ENCODE measurements around the gene CWC15. TPM values are rescaled to one million over a fixed set of nuclear protein-coding genes. Genes with fewer than 3 reads are reported as not detected.
A peak's percentile ranks its signal among the peaks of the same experiment; 100 is the strongest.
"Not testable (repeated sequence)": the region's sequence is repeated elsewhere in the genome, so short reads cannot be mapped to it uniquely, and the experiment has no call there.

CWC15 gene
- total RNA-seq: 10 to 100 TPM; 80.7 to 83.0 TPM

GRCh38 chr11:94973099-94973968 is at the start of gene CWC15, which contains the start of gene KDM4D:
TSS of gene CWC15 (minus strand) at chr11:94973556. CDS start at chr11:94972185, 1,371 bp downstream.
TSS of gene KDM4D (plus strand) at chr11:94973709. CDS start at chr11:94997373, 23,664 bp downstream.
- H3K4me3 Mint-ChIP-seq: peak within 1 kb of the TSS; percentile 100
- POLR2A ChIA-PET: interaction anchor here (0.6 to 2.2 kb wide), 14 partner anchors 9 to 844 kb away, joined by 3 to 27 read pairs (median 4); partner anchors contain the start of genes CEP57, ENDOD1, FAM76B and PANX1
- no peaks in the 10 kb centered on the region for H3K9me3 Mint-ChIP-seq
- peaks cover 25% of the 10 kb centered on the region for H3K36me3 Mint-ChIP-seq
- ATAC-seq (ENCODE audit: low read depth) (peak; percentile 99), DNase-seq (peak; percentile 92)
- no peaks in the 10 kb centered on the region for H3K27me3 Mint-ChIP-seq
- H3K27ac Mint-ChIP-seq: peak within 1 kb of the TSS; percentile 100
- peaks cover 30% of the 10 kb centered on the region for H3K4me1 Mint-ChIP-seq

GRCh38 chr11:95021468-95021867 is 48.1 kb upstream of the CWC15 start:
- H3K27me3 Mint-ChIP-seq; H3K27ac Mint-ChIP-seq; H3K9me3 Mint-ChIP-seq; H3K4me3 Mint-ChIP-seq; H3K4me1 Mint-ChIP-seq; ATAC-seq (ENCODE audit: low read depth); DNase-seq; H3K36me3 Mint-ChIP-seq; POLR2A ChIA-PET: not testable (repeated sequence)

- no peak for ATAC-seq (ENCODE audit: low read depth)
- POLR2A ChIA-PET: no interaction called here
Observed at GRCh38 chr11:95016139-95016538, 42.8 kb upstream of the CWC15 start.

GRCh38 chr11:95014184-95014821 is 40.9 kb upstream of the CWC15 start:
- Mint-ChIP-seq H3K36me3 (no peaks in the 10 kb centered on the region), H3K4me1 (no peaks in the 10 kb centered on the region), H3K27ac (no peak overlapping the region), H3K4me3 (no peak overlapping the region), H3K9me3 (no peaks in the 10 kb centered on the region), H3K27me3 (peaks cover 12% of the 10 kb centered on the region)
- DNase-seq (no peak), ATAC-seq (ENCODE audit: low read depth) (no peak)
- POLR2A ChIA-PET: no interaction called here

More at GRCh38 chr11:95016139-95016538, 42.8 kb upstream of the CWC15 start:
- H3K27ac Mint-ChIP-seq: no peak overlapping the region
- no peaks in the 10 kb centered on the region for H3K9me3 Mint-ChIP-seq
- no peak for DNase-seq
- H3K27me3 Mint-ChIP-seq: no peaks in the 10 kb centered on the region
- no peaks in the 10 kb centered on the region for H3K4me1 Mint-ChIP-seq
- no peak overlapping the region for H3K4me3 Mint-ChIP-seq
- no peaks in the 10 kb centered on the region for H3K36me3 Mint-ChIP-seq

- Mint-ChIP-seq H3K9me3 (no peaks in the 10 kb centered on the region), H3K27ac (no peak overlapping the region), H3K27me3 (peaks cover 32% of the 10 kb centered on the region), H3K36me3 (no peaks in the 10 kb centered on the region), H3K4me3 (no peak overlapping the region), H3K4me1 (no peaks in the 10 kb centered on the region)
- POLR2A ChIA-PET: no interaction called here
- ATAC-seq (ENCODE audit: low read depth) (no peak), DNase-seq (no peak)
Observed at GRCh38 chr11:95011376-95011775, 38.0 kb upstream of the CWC15 start.

- POLR2A ChIA-PET: no interaction called here
- Mint-ChIP-seq H3K36me3 (no peaks in the 10 kb centered on the region), H3K9me3 (no peaks in the 10 kb centered on the region), H3K27me3 (peaks cover 42% of the 10 kb centered on the region), H3K4me1 (no peaks in the 10 kb centered on the region), H3K27ac (no peak overlapping the region), H3K4me3 (no peak overlapping the region)
- ATAC-seq (ENCODE audit: low read depth) (no peak), DNase-seq (no peak)
Observed at GRCh38 chr11:95005642-95006041, 32.3 kb upstream of the CWC15 start.

- Mint-ChIP-seq H3K9me3 (no peaks in the 10 kb centered on the region), H3K27me3 (peaks cover 29% of the 10 kb centered on the region), H3K36me3 (no peaks in the 10 kb centered on the region), H3K4me1 (no peaks in the 10 kb centered on the region), H3K4me3 (no peak overlapping the region), H3K27ac (no peak overlapping the region)
- DNase-seq: no peak
- no peak for ATAC-seq (ENCODE audit: low read depth)
- POLR2A ChIA-PET: no interaction called here
Observed at GRCh38 chr11:95003716-95004115, 30.4 kb upstream of the CWC15 start.

GRCh38 chr11:94998285-94998684 is 24.9 kb upstream of the CWC15 start:
- H3K36me3 Mint-ChIP-seq: peaks cover 3% of the 10 kb centered on the region
- POLR2A ChIA-PET: no interaction called here
- H3K4me1 Mint-ChIP-seq: no peaks in the 10 kb centered on the region
- peaks cover 4% of the 10 kb centered on the region for H3K27me3 Mint-ChIP-seq
- H3K9me3 Mint-ChIP-seq: no peaks in the 10 kb centered on the region
- DNase-seq (no peak), ATAC-seq (ENCODE audit: low read depth) (no peak)
- no peak overlapping the region for H3K4me3 Mint-ChIP-seq
- no peak overlapping the region for H3K27ac Mint-ChIP-seq

- no peaks in the 10 kb centered on the region for H3K4me1 Mint-ChIP-seq
- no peak for ATAC-seq (ENCODE audit: low read depth)
- H3K27me3 Mint-ChIP-seq: peaks cover 4% of the 10 kb centered on the region
- POLR2A ChIA-PET: no interaction called here
- H3K36me3 Mint-ChIP-seq: peaks cover 3% of the 10 kb centered on the region
- DNase-seq: no peak
- H3K9me3 Mint-ChIP-seq: no peaks in the 10 kb centered on the region
- no peak overlapping the region for H3K27ac Mint-ChIP-seq
- H3K4me3 Mint-ChIP-seq: no peak overlapping the region
Observed at GRCh38 chr11:94997437-94997836, 24.1 kb upstream of the CWC15 start.

GRCh38 chr11:94993400-94993943 is 20.1 kb upstream of the CWC15 start:
- no peak overlapping the region for H3K27ac Mint-ChIP-seq
- H3K27me3 Mint-ChIP-seq: peaks cover 12% of the 10 kb centered on the region
- H3K9me3 Mint-ChIP-seq: no peaks in the 10 kb centered on the region
- H3K4me3 Mint-ChIP-seq: no peak overlapping the region
- ATAC-seq (ENCODE audit: low read depth) (no peak), DNase-seq (no peak)
- POLR2A ChIA-PET: no interaction called here
- peaks cover 3% of the 10 kb centered on the region for H3K36me3 Mint-ChIP-seq
- H3K4me1 Mint-ChIP-seq: no peaks in the 10 kb centered on the region

- DNase-seq: no peak
- ATAC-seq (ENCODE audit: low read depth): no peak
- no peaks in the 10 kb centered on the region for H3K36me3 Mint-ChIP-seq
- no peak overlapping the region for H3K4me3 Mint-ChIP-seq
- no peaks in the 10 kb centered on the region for H3K4me1 Mint-ChIP-seq
- peaks cover 21% of the 10 kb centered on the region for H3K27me3 Mint-ChIP-seq
- no peak overlapping the region for H3K27ac Mint-ChIP-seq
- no peaks in the 10 kb centered on the region for H3K9me3 Mint-ChIP-seq
- POLR2A ChIA-PET: no interaction called here
Observed at GRCh38 chr11:94988748-94989147, 15.4 kb upstream of the CWC15 start.

GRCh38 chr11:94987378-94987777 is 14.0 kb upstream of the CWC15 start:
- H3K4me1 Mint-ChIP-seq: no peaks in the 10 kb centered on the region
- ATAC-seq (ENCODE audit: low read depth) (no peak), DNase-seq (no peak)
- POLR2A ChIA-PET: no interaction called here
- H3K36me3 Mint-ChIP-seq: no peaks in the 10 kb centered on the region
- no peak overlapping the region for H3K27ac Mint-ChIP-seq
- no peak overlapping the region for H3K4me3 Mint-ChIP-seq
- H3K9me3 Mint-ChIP-seq: no peaks in the 10 kb centered on the region
- peaks cover 21% of the 10 kb centered on the region for H3K27me3 Mint-ChIP-seq

- ATAC-seq (ENCODE audit: low read depth): no peak
- H3K27me3 Mint-ChIP-seq: no peaks in the 10 kb centered on the region
- DNase-seq: no peak
Observed at GRCh38 chr11:94975599-94975998, 2.2 kb upstream of the CWC15 start.

More at GRCh38 chr11:94975599-94975998, 2.2 kb upstream of the CWC15 start:
- Mint-ChIP-seq H3K4me1 (peaks cover 25% of the 10 kb centered on the region), H3K4me3 (no peak overlapping the region), H3K9me3 (no peaks in the 10 kb centered on the region), H3K27ac (no peak overlapping the region), H3K36me3 (peaks cover 12% of the 10 kb centered on the region)
- POLR2A ChIA-PET: interaction anchor here (0.9 to 2.4 kb wide), 3 partner anchors 92 to 115 kb away, joined by 3 to 8 read pairs (median 4); partner anchors contain the start of gene SRSF8
